GM23338 (cell line): Measurements from ENCODE around the gene KCNAB1. TPM values are rescaled to one million over a fixed set of nuclear protein-coding genes. Genes with fewer than 3 reads are reported as not detected.

Experiments used
- ATAC-seq: fragments of 200-7000 bp; cut with Tn5 transposase; 3 replicates; pipeline ENCODE4 v1.9.1; 2020
- DNase-seq: peaks from one replicate; pipeline ENCODE4 v3.0.0-alpha.2; 2015; ENCODE audit warnings: low spot score
- H2AFZ ChIP-seq: fragments of 200-600 bp; sonication (generic); 2 replicates; pipeline ENCODE4 v1.8.0; 2016; ENCODE audit warnings: antibody characterized with exemption, mild to moderate bottlenecking, moderate library complexity
- H3F3A ChIP-seq: fragments of 200-600 bp; sonication (generic); replicated peaks from 2 replicates; pipeline ENCODE4 v1.8.0; 2017; ENCODE audit warnings: antibody characterized with exemption, mixed run types, low read depth
- H3K27ac ChIP-seq: fragments of 200-600 bp; sonication (generic); 2 replicates; pipeline ENCODE4 v1.6.1; 2016; ENCODE audit warnings: low read depth
- H3K27me3 ChIP-seq: fragments of 200-600 bp; sonication (generic); 2 replicates; pipeline ENCODE4 v1.8.0; 2016; ENCODE audit warnings: mild to moderate bottlenecking, mixed run types, moderate library complexity; ENCODE audit not compliant: insufficient read depth
- H3K36me3 ChIP-seq: fragments of 200-600 bp; sonication (generic); 2 replicates; pipeline ENCODE4 v1.8.0; 2016; ENCODE audit warnings: mild to moderate bottlenecking; ENCODE audit not compliant: insufficient read depth
- H3K4me1 ChIP-seq: fragments of 200-600 bp; sonication (generic); 2 replicates; pipeline ENCODE4 v1.8.0; 2016; ENCODE audit warnings: mild to moderate bottlenecking, moderate library complexity; ENCODE audit not compliant: insufficient read depth
- H3K4me2 ChIP-seq: fragments of 200-600 bp; sonication (generic); 2 replicates; pipeline ENCODE4 v1.7.1; 2017; ENCODE audit warnings: mixed run types
- H3K4me3 ChIP-seq: fragments of 200-600 bp; sonication (generic); 2 replicates; pipeline ENCODE4 v1.6.1; 2016; ENCODE audit warnings: mixed run types
- H3K79me2 ChIP-seq: fragments of 200-600 bp; sonication (generic); replicated peaks from 2 replicates; pipeline ENCODE4 v1.8.0; 2017; ENCODE audit warnings: mild to moderate bottlenecking; ENCODE audit not compliant: insufficient read depth
- H3K9me2 ChIP-seq: fragments of 200-600 bp; sonication (generic); 2 replicates; pipeline ENCODE4 v1.8.0; 2017; ENCODE audit not compliant: insufficient read depth
- H4K20me1 ChIP-seq: fragments of 200-600 bp; sonication (generic); replicated peaks from 2 replicates; pipeline ENCODE4 v1.8.0; 2017; ENCODE audit warnings: mild to moderate bottlenecking; ENCODE audit not compliant: insufficient read depth
- H3K27ac Mint-ChIP-seq: 2 replicates; pipeline ENCODE4 v1.8.0; 2020; ENCODE audit warnings: inconsistent platforms, mild to moderate bottlenecking, moderate library complexity, mixed read lengths
- H3K27me3 Mint-ChIP-seq: 3 replicates; pipeline ENCODE4 v1.8.0; 2022; ENCODE audit warnings: low read depth, mild to moderate bottlenecking, moderate library complexity, mixed read lengths, inconsistent platforms; ENCODE audit not compliant: insufficient read depth, poor library complexity
- H3K36me3 Mint-ChIP-seq: 3 replicates; pipeline ENCODE4 v1.8.0; 2021; ENCODE audit warnings: low read depth, mild to moderate bottlenecking, inconsistent platforms, moderate library complexity, mixed read lengths
- H3K4me1 Mint-ChIP-seq: 3 replicates; pipeline ENCODE4 v1.8.0; 2020; ENCODE audit warnings: mild to moderate bottlenecking, inconsistent platforms, mixed read lengths
- H3K4me3 Mint-ChIP-seq: 3 replicates; pipeline ENCODE4 v1.8.0; 2021; ENCODE audit warnings: moderate library complexity, mild to moderate bottlenecking, inconsistent platforms, mixed read lengths
- H3K9me3 Mint-ChIP-seq: 3 replicates; pipeline ENCODE4 v1.8.0; 2020; ENCODE audit warnings: moderate library complexity, mild to moderate bottlenecking, inconsistent platforms, mixed read lengths
- CREB1 ChIP-seq: fragments of 250-450 bp; sonication (Bioruptor Pico); IDR thresholded peaks from 2 replicates; pipeline ENCODE4 v1.5.0; 2020; ENCODE audit warnings: low read depth, mild to moderate bottlenecking, moderate library complexity
- CTCF ChIP-seq, 2 experiments: fragments of 200-600 bp in 1 of 2; sonication (generic) in 1 of 2; conservative IDR thresholded peaks; 2 replicates each; pipeline versions ENCODE4 v1.5.1 to v1.6.1; 2016 to 2017; ENCODE audit warnings: antibody characterized with exemption in 2 of 2, low read depth in 2 of 2, mild to moderate bottlenecking in 2 of 2, moderate library complexity in 1 of 2
- EZH2 ChIP-seq: fragments of 200-600 bp; sonication (generic); IDR thresholded peaks from one replicate; pipeline ENCODE4 v1.8.0; 2017; ENCODE audit warnings: antibody characterized with exemption, mild to moderate bottlenecking, low read depth; ENCODE audit not compliant: unreplicated experiment
- EZH2phosphoT487 ChIP-seq: fragments of 200-600 bp; sonication (generic); IDR thresholded peaks from one replicate; pipeline ENCODE4 v1.8.1; 2018; ENCODE audit warnings: antibody characterized with exemption; ENCODE audit not compliant: unreplicated experiment
- JUNB ChIP-seq: IDR thresholded peaks from one replicate; pipeline ENCODE4 v1.6.1; 2016; ENCODE audit warnings: antibody characterized with exemption; ENCODE audit not compliant: unreplicated experiment
- NANOG ChIP-seq: IDR thresholded peaks from 2 replicates; pipeline ENCODE4 v1.6.1; 2016; ENCODE audit warnings: antibody characterized with exemption, borderline replicate concordance
- POLR2AphosphoS5 ChIP-seq: IDR thresholded peaks from 2 replicates; pipeline ENCODE4 v1.6.1; 2016; ENCODE audit warnings: antibody characterized with exemption, low read depth
- REST ChIP-seq: IDR thresholded peaks from one replicate; pipeline ENCODE4 v1.6.1; 2018; ENCODE audit warnings: antibody characterized with exemption; ENCODE audit not compliant: unreplicated experiment
- ZNF114 ChIP-seq: fragments of 250-450 bp; sonication (Bioruptor Pico); IDR thresholded peaks from 2 replicates; pipeline ENCODE4 v1.5.0; 2020; ENCODE audit warnings: mild to moderate bottlenecking, moderate library complexity
- ZNF331 ChIP-seq: fragments of 250-450 bp; sonication (Bioruptor Pico); IDR thresholded peaks from 2 replicates; pipeline ENCODE4 v1.5.0; 2020; ENCODE audit warnings: low read depth, mild to moderate bottlenecking, moderate library complexity
- ZNF462 ChIP-seq: fragments of 250-450 bp; sonication (Bioruptor Pico); IDR thresholded peaks from 2 replicates; pipeline ENCODE4 v1.5.0; 2020; ENCODE audit warnings: mild to moderate bottlenecking, moderate library complexity
- polyA plus RNA-seq: library from polyadenylated mRNA; unstranded; fragments of >200 nt; fragmentation: Nextera tagmentation; extraction: Ambion mirVana; gene quantifications from 2 replicates; pipeline ENCODE4 v1.2.1, GENCODE V29; 2016
- total RNA-seq: library from RNA; depleted of rRNA; stranded (reverse); fragments of >200 nt; shearing (Covaris generic); gene quantifications from 2 replicates; pipeline ENCODE4 v1.2.3, GENCODE V29; 2014

The KCNAB1 gene
- total and polyA plus RNA-seq, 2 experiments from 2014 or later, result 0.69 to 2.6 TPM

GRCh38 chr3:156330415-156330814 lies 210.0 kb downstream of the KCNAB1 start:
- Histone ChIP-seq H3K79me2 (no peaks in the 10 kb centered on the region), H3K4me3 (no peak overlapping the region), H3K27me3 (no peaks in the 10 kb centered on the region), H4K20me1 (no peaks in the 10 kb centered on the region), H3K9me2 (peaks cover 6% of the 10 kb centered on the region; the same call in 1 of the 2 replicates), H3K4me1 (peaks cover 9% of the 10 kb centered on the region; the same call in 1 of the 2 replicates), H3F3A (no peaks in the 10 kb centered on the region), H2AFZ (0 out of 2 replicates have a peak overlapping the region, but pooled peaks have one; percentile 49), H3K4me2 (no peak overlapping the region), H3K36me3 (no peaks in the 10 kb centered on the region), H3K27ac (no peak overlapping the region)
- peaks cover 13% of the 10 kb centered on the region for H3K4me1 Mint-ChIP-seq
- no peak overlapping the region for H3K4me3 Mint-ChIP-seq
- H3K36me3 Mint-ChIP-seq, result no peaks in the 10 kb centered on the region
- H3K9me3 Mint-ChIP-seq, result peaks cover 2% of the 10 kb centered on the region; the same call in 1 of the 3 replicates
- peaks cover 9% of the 10 kb centered on the region for H3K27me3 Mint-ChIP-seq
- DNase-seq (no peak), ATAC-seq (no peak)
- no peak overlapping the region for H3K27ac Mint-ChIP-seq
- TF ChIP-seq POLR2AphosphoS5 (no peak), EZH2 (no peak), EZH2phosphoT487 (no peak)

GRCh38 chr3:156332304-156332703 lies 211.9 kb downstream of the KCNAB1 start:
- Mint-ChIP-seq H3K9me3 (no peaks in the 10 kb centered on the region), H3K36me3 (no peaks in the 10 kb centered on the region), H3K4me1 (peaks cover 13% of the 10 kb centered on the region), H3K27me3 (peaks cover 9% of the 10 kb centered on the region), H3K27ac (no peak overlapping the region), H3K4me3 (no peak overlapping the region)
- no peak for ATAC-seq
- Histone ChIP-seq H4K20me1 (no peaks in the 10 kb centered on the region), H3K9me2 (peaks cover 6% of the 10 kb centered on the region; the same call in 1 of the 2 replicates), H3K27me3 (no peaks in the 10 kb centered on the region), H3K4me1 (peaks cover 9% of the 10 kb centered on the region; the same call in 1 of the 2 replicates), H3K79me2 (no peaks in the 10 kb centered on the region), H3K4me2 (no peak overlapping the region), H3K36me3 (no peaks in the 10 kb centered on the region), H3K27ac (no peak overlapping the region), H3K4me3 (no peak overlapping the region), H3F3A (no peaks in the 10 kb centered on the region), H2AFZ (no peak overlapping the region)
- no peak for DNase-seq
- TF ChIP-seq ZNF331 (CRISPR knock-in tag) (no peak), ZNF114 (CRISPR knock-in tag) (no peak), NANOG (no peak), POLR2AphosphoS5 (no peak), REST (no peak), JUNB (no peak), CREB1 (CRISPR knock-in tag) (no peak), EZH2 (no peak), ZNF462 (no peak), CTCF (conservative IDR thresholded peaks at IDR 0.05; ENCODE audit: low read depth in 2 of 2) (no peak)
